K562 (cell line): ENCODE measurements around the gene BCL2L15. TPM values are rescaled to one million over a fixed set of nuclear protein-coding genes. Genes with fewer than 3 reads are reported as not detected.

Experiments used
- ATAC-seq: fragments of 200-7000 bp; cut with Tn5 transposase; 3 replicates; pipeline ENCODE4 v1.9.1; 2020; ENCODE audit warnings: moderate library complexity
- BruUV-seq: library from RNA; stranded (reverse); fragments of 400-500 nt; replicated peaks from 2 replicates; lab custom pipeline; 2021; lab: Mats Ljungman, UMichigan
- CTCF ChIA-PET: fragments of 300-600 bp; formaldehyde crosslinking; extraction: SDS; loops from one replicate; lab custom pipeline; 2021; ENCODE audit warnings: low intra/inter-chr PET ratio; lab: Yijun Ruan, JAX
- POLR2A ChIA-PET: fragments of 300-600, 350-650 bp; sonication (Branson Sonifier 250); formaldehyde crosslinking; extraction: SDS; loops from one replicate; lab custom pipeline; 2021; ENCODE audit warnings: antibody characterized with exemption, inconsistent platforms; lab: Yijun Ruan, JAX
- DNase-seq, 4 experiments: peaks; one replicate each; pipeline versions ENCODE4 v3.0.0 to v3.0.0-alpha.2; 2011 to 2018; ENCODE audit warnings: low spot score in 3 of 4, mixed read lengths in 3 of 4; ENCODE audit errors: extremely low read depth in 1 of 4
- FAIRE-seq: peaks from 2 replicates; lab custom pipeline; 2011; peaks lifted over from hg19 to GRCh38; lab: Jason Lieb, UNC
- H2AFZ ChIP-seq: 2 replicates; pipeline ENCODE4 v1.6.0; 2011; ENCODE audit warnings: low read depth, low read length, control low read depth, inconsistent platforms
- H3K27ac ChIP-seq: fragments of 200-600 bp; 3 replicates; pipeline ENCODE4 v1.8.0; 2011; ENCODE audit warnings: low read depth, mild to moderate bottlenecking, control low read depth, inconsistent platforms, low read length, moderate library complexity, mixed read lengths; ENCODE audit errors: extremely low read depth
- H3K27me3 ChIP-seq, 2 experiments: fragments of 300-600 bp in 1 of 2; 2 replicates in 1 of 2; 3 replicates in 1 of 2; pipeline versions ENCODE4 v1.6.0 to v1.8.0; 2011; ENCODE audit warnings: inconsistent platforms in 2 of 2, low read length in 2 of 2, mild to moderate bottlenecking in 1 of 2, mixed read lengths in 1 of 2, moderate library complexity in 1 of 2; ENCODE audit not compliant: control insufficient read depth in 2 of 2, insufficient read depth in 2 of 2
- H3K36me3 ChIP-seq: fragments of 300-600 bp; 3 replicates; pipeline ENCODE4 v1.8.0; 2011; ENCODE audit warnings: mild to moderate bottlenecking, low read length, inconsistent platforms; ENCODE audit not compliant: control insufficient read depth, insufficient read depth
- H3K4me1 ChIP-seq, 2 experiments: fragments of 200-600 bp in 1 of 2; replicated peaks in 1 of 2; 2 replicates in 1 of 2; 3 replicates in 1 of 2; pipeline versions ENCODE4 v1.5.1 to v1.8.0; 2011; ENCODE audit warnings: inconsistent platforms in 2 of 2, low read length in 2 of 2, mild to moderate bottlenecking in 1 of 2, mixed read lengths in 1 of 2, moderate library complexity in 1 of 2; ENCODE audit not compliant: control insufficient read depth in 2 of 2, insufficient read depth in 2 of 2
- H3K4me2 ChIP-seq: 2 replicates; pipeline ENCODE4 v1.6.1; 2011; ENCODE audit warnings: low read length, control low read depth, inconsistent platforms, mixed read lengths; ENCODE audit not compliant: insufficient read depth
- H3K4me3 ChIP-seq: fragments of 200-600 bp; sonication (generic), shearing (Covaris generic); 2 replicates; pipeline ENCODE4 v1.5.1; 2016; ENCODE audit warnings: control low read depth, inconsistent platforms
- H3K79me2 ChIP-seq: fragments of 200-600 bp; 3 replicates; pipeline ENCODE4 v1.8.0; 2011; ENCODE audit warnings: low read length, inconsistent platforms; ENCODE audit not compliant: control insufficient read depth, insufficient read depth
- H3K9ac ChIP-seq, 2 experiments: 2 replicates each; pipeline versions ENCODE4 v1.6.0 to v1.6.1; 2011; ENCODE audit warnings: low read depth in 2 of 2, low read length in 2 of 2, control low read depth in 1 of 2, inconsistent platforms in 1 of 2, mild to moderate bottlenecking in 1 of 2, mixed read lengths in 1 of 2; ENCODE audit not compliant: insufficient read depth in 1 of 2
- H3K9me1 ChIP-seq: one replicate; pipeline ENCODE4 v1.6.0; 2011; ENCODE audit warnings: inconsistent platforms, mild to moderate bottlenecking, low read length, moderate library complexity; ENCODE audit not compliant: control insufficient read depth, insufficient read depth
- H3K9me3 ChIP-seq: replicated peaks from 2 replicates; pipeline ENCODE4 v1.5.1; 2011; ENCODE audit warnings: low read depth, low read length, inconsistent platforms; ENCODE audit not compliant: control insufficient read depth, insufficient read depth
- H4K20me1 ChIP-seq: replicated peaks from 2 replicates; pipeline ENCODE4 v1.6.1; 2011; ENCODE audit warnings: low read length, inconsistent platforms, mixed read lengths; ENCODE audit not compliant: control insufficient read depth, insufficient read depth
- CREB3L1 ChIP-seq: fragments of 450-650 bp; IDR thresholded peaks from 2 replicates; pipeline ENCODE4 v1.6.1; 2014; ENCODE audit warnings: low read depth, mild to moderate bottlenecking, moderate library complexity, borderline replicate concordance
- CTCF ChIP-seq, 3 experiments: IDR thresholded peaks in 2 of 3; conservative IDR thresholded peaks in 1 of 3; 2 replicates each; pipeline ENCODE4 v1.5.1; 2011 to 2012; ENCODE audit warnings: low read length in 3 of 3, mild to moderate bottlenecking in 3 of 3, control low read depth in 2 of 3, improper control_type of control experiment in 1 of 3, inconsistent platforms in 1 of 3, low read depth in 1 of 3, mixed read lengths in 1 of 3, moderate library complexity in 1 of 3; ENCODE audit not compliant: insufficient read depth in 2 of 3
- ESRRB ChIP-seq: fragments of 250-450 bp; sonication (Bioruptor Pico); IDR thresholded peaks from 2 replicates; pipeline ENCODE4 v1.5.0; 2020; ENCODE audit warnings: mild to moderate bottlenecking, moderate library complexity, borderline replicate concordance
- OTX1 ChIP-seq: fragments of 450-650 bp; formaldehyde crosslinking; IDR thresholded peaks from 2 replicates; pipeline ENCODE4 v1.4.0; 2022; ENCODE audit warnings: mild to moderate bottlenecking
- SMARCB1 ChIP-seq: IDR thresholded peaks from 2 replicates; pipeline ENCODE4 v1.6.1; 2011; ENCODE audit warnings: improper control_type of control experiment, low read depth; ENCODE audit not compliant: insufficient read length
- THAP12 ChIP-seq: fragments of 250-450 bp; sonication (Bioruptor Pico); IDR thresholded peaks from 2 replicates; pipeline ENCODE4 v1.9.0; 2021; ENCODE audit warnings: mild to moderate bottlenecking, inconsistent platforms
- ZKSCAN1 ChIP-seq: fragments of 150-350 bp; IDR thresholded peaks from 2 replicates; pipeline ENCODE4 v1.6.1; 2016; ENCODE audit warnings: low read depth, low read length
- WGBS: fragments of 100-300 bp; shearing (Covaris generic); methylation state at CpG from one replicate; pipeline ENCODE4 v1.1.6; 2016; ENCODE audit warnings: low coverage, mixed read lengths; ENCODE audit not compliant: insufficient coverage; ENCODE audit errors: missing lambda C conversion rate; 5-methylcytosine and 5-hydroxymethylcytosine counted together
- in situ Hi-C: fragments of 300-500 bp; cut with MboI; formaldehyde crosslinking; loops from 4 replicates; pipeline ENCODE4 v1.15.0; 2018; ENCODE audit warnings: inconsistent platforms, mixed read lengths
- intact Hi-C: fragments of 100-400 bp; cut with micrococcal nuclease; formaldehyde crosslinking; loops from 2 replicates; pipeline ENCODE4 v1.14.2; 2022
- polyA plus RNA-seq, 8 experiments: library from polyadenylated mRNA; depleted of rRNA in 4 of 8; stranded (reverse) in 5 of 8; unstranded in 3 of 8; fragments of >200 nt; fragmentation: Nextera tagmentation in 2 of 8; fragmentation: Illumina TruSeq in 1 of 8; extraction: Ambion mirVana in 2 of 8; extraction: Trizol in 1 of 8; gene quantifications; 2 replicates each; pipeline versions ENCODE4 v1.2.1 to v1.2.3, GENCODE V29; 2011 to 2014; ENCODE audit warnings: inconsistent platforms in 1 of 8, missing spikeins in 1 of 8
- total RNA-seq, 7 experiments: library from RNA; depleted of rRNA in 6 of 7; stranded (reverse); fragments of >200 nt in 6 of 7; fragmentation: Illumina TruSeq in 2 of 7; extraction: Trizol in 2 of 7; gene quantifications; 2 replicates each; pipeline versions ENCODE4 v1.2.1 to v1.2.3, GENCODE V29; 2011 to 2021; ENCODE audit warnings: low replicate concordance in 1 of 7

Gene BCL2L15
- total and polyA plus RNA-seq, 9 of the 15 experiments (the other 6 are each of a cell fraction or from before 2014, with no cell fraction given), result 0.06 to 0.42 (median 0.28) TPM; not detected in 1

- intact Hi-C loops (loop anchor here (1.0 to 2.0 kb wide), 2 partner anchors 14 to 24 kb away; partner anchors contain the start of gene DCLRE1B), in situ Hi-C loops (no loop called here)
- Histone ChIP-seq H2AFZ (peak within 1 kb of the TSS; percentile 100), H3K9me1 (no peaks in the 10 kb centered on the region), H4K20me1 (peaks cover 10% of the 10 kb centered on the region), H3K4me2 (peak within 1 kb of the TSS; percentile 98), H3K27me3 (no peaks in the 10 kb centered on the region), H3K4me1 (peaks cover 15 to 34% of the 10 kb centered on the region in 2 experiments), H3K4me3 (peak within 1 kb of the TSS; percentile 70), H3K27ac (peak within 1 kb of the TSS; percentile 96), H3K36me3 (peaks cover 15% of the 10 kb centered on the region; the same call in 1 of the 3 replicates), H3K79me2 (peaks cover 57% of the 10 kb centered on the region), H3K9me3 (no peaks in the 10 kb centered on the region), H3K9ac (peak within 1 kb of the TSS; percentile 90 to 97)
- peak; percentile 75 for FAIRE-seq
- TSS peak; percentile 79 for BruUV-seq
- ATAC-seq, result peak; percentile 76
- ChIA-PET POLR2A (interaction anchor here (0.6 to 5.2 kb wide), 17 partner anchors 11 to 1038 kb away, joined by 3 to 65 read pairs (median 7); partner anchors contain the start of genes AP4B1, DCLRE1B and PHTF1), CTCF (no interaction called here)
- WGBS, result 2% methylated on average over 44 of the region's 61 CpGs
- peak; percentile 92 to 97 (median 93) for DNase-seq
- TF ChIP-seq CTCF (IDR thresholded peaks at IDR 0.05 in 2 of 3, conservative IDR thresholded peaks at IDR 0.05 in 1 of 3; ENCODE audit: insufficient read depth in 2 of 3, low read depth in 1 of 3, low read length in 3 of 3) (no peak), ESRRB (no peak), THAP12 (peak; percentile 72; the same call in 1 of the 2 replicates), CREB3L1 (peak; percentile 86), OTX1 (CRISPR knock-in tag) (no peak; the same call in 1 of the 2 replicates), SMARCB1 (no peak), ZKSCAN1 (no peak; the same call in 1 of the 2 replicates)
Observed at GRCh38 chr1:113928941-113929749, 41.8 kb upstream of the BCL2L15 start, which contains the start of gene HIPK1. Gene HIPK1 (plus strand): TSS chr1:113929324.
